ES-I3 (cell line): Measurements from ENCODE around the gene ESF1.
"Not testable (repeated sequence)": the region's sequence is repeated elsewhere in the genome, so short reads cannot be mapped to it uniquely, and the experiment has no call there.

ENCODE experiments used
- H3K36me3 ChIP-seq: 2 replicates; pipeline ENCODE4 v1.6.1; 2013; ENCODE audit warnings: mild to moderate bottlenecking, low read length, control low read depth, moderate library complexity; ENCODE audit not compliant: insufficient read depth
- H3K4me1 ChIP-seq: 2 replicates; pipeline ENCODE4 v1.6.1; 2013; ENCODE audit warnings: mild to moderate bottlenecking, control low read depth, low read length; ENCODE audit not compliant: insufficient read depth
- H3K9ac ChIP-seq: 2 replicates; pipeline ENCODE4 v1.6.1; 2013; ENCODE audit warnings: low read depth, mild to moderate bottlenecking, low read length, moderate library complexity
- H3K9me3 ChIP-seq: 2 replicates; pipeline ENCODE4 v1.6.1; 2013; ENCODE audit warnings: mild to moderate bottlenecking, low read length, moderate library complexity; ENCODE audit not compliant: control insufficient read depth, insufficient read depth

ESF1 gene

GRCh38 chr20:13775867-13776266, 8.9 kb downstream of the ESF1 start:
- H3K36me3 ChIP-seq: peaks cover 19% of the 10 kb centered on the region
- H3K4me1 ChIP-seq: no peaks in the 10 kb centered on the region
- no peaks in the 10 kb centered on the region for H3K9me3 ChIP-seq
- no peak overlapping the region for H3K9ac ChIP-seq

DNA sequence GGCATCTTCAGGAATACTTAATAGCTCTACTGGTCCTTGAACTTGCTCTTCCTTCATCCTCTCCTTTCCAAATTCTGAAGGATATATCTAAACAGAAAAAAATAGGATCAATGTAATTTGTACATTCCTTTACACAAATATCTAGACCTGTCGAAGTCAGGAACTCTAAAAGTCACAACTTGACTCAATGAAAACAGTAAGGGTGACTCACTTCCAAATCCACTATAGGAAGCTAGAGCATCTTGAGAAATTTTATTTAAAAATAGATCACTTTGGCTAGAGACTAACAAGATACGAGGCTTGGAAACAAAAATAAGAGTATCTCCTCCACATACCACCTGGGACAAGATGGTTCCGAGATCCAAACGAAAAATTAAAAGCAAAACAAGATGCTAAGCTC, 12.2 kb downstream of the ESF1 start:
- H3K36me3 ChIP-seq: peaks cover 26% of the 10 kb centered on the region
- no peak overlapping the region for H3K9ac ChIP-seq
- no peaks in the 10 kb centered on the region for H3K9me3 ChIP-seq
- no peaks in the 10 kb centered on the region for H3K4me1 ChIP-seq

DNA sequence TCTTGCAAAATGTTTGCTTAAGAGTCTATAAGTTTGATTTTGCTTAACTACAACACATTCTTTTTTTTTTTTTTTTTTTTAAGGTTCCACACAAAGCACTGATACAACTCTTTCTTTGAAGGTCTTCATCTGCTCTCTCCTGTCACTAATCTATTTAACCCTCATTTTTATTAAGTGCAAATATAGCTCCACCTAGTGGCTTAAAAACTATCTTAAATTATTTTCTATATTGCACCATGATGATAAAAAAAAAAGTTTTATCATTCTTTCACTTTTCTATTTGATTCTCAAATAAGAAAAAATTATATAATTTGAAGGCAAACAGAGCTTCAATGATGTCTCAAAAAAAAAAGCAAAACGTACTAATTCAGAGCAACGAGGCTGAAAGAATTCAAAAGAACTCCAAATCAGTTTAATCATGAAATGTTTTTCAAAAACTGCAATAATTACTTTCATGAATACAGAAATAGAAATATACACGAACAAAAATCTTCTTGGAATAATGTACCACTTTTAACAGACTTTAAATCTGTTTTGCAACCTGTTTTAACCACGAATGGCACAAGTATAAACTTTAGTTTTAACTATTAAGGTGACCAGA, 12.8 kb downstream of the ESF1 start:
- no peaks in the 10 kb centered on the region for H3K4me1 ChIP-seq
- no peaks in the 10 kb centered on the region for H3K9me3 ChIP-seq
- no peak overlapping the region for H3K9ac ChIP-seq
- peaks cover 28% of the 10 kb centered on the region for H3K36me3 ChIP-seq

DNA sequence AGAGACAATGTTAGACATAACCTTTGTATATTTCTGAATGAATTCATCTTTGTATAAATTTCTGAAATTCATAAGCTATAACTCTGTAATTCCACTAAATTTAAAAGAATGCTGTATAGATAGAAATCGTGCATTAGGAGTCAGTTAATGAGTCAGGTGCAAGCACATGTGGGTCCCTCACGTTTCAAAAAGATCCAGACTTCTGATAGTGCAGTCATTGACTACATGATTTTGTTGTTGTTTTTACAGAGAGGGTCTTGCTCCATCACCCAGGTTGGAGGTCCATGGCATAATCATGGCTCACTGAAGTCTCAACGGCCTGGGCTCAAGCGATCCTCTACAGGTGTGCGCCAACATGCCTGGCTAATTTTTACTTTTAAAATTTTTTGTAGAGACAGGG, 14.6 kb downstream of the ESF1 start:
- H3K9ac ChIP-seq: no peak overlapping the region
- no peaks in the 10 kb centered on the region for H3K4me1 ChIP-seq
- H3K36me3 ChIP-seq: peaks cover 31% of the 10 kb centered on the region
- no peaks in the 10 kb centered on the region for H3K9me3 ChIP-seq

GRCh38 chr20:13765868-13766416, 18.8 kb downstream of the ESF1 start:
- Histone ChIP-seq H3K9ac (no peak overlapping the region), H3K4me1 (no peaks in the 10 kb centered on the region), H3K9me3 (no peaks in the 10 kb centered on the region; the same call in 1 of the 2 replicates), H3K36me3 (peaks cover 27% of the 10 kb centered on the region)

- no peaks in the 10 kb centered on the region; the same call in 1 of the 2 replicates for H3K9me3 ChIP-seq
- no peak overlapping the region for H3K9ac ChIP-seq
- H3K36me3 ChIP-seq: peaks cover 27% of the 10 kb centered on the region
- H3K4me1 ChIP-seq: no peaks in the 10 kb centered on the region
These were observed 19.4 kb downstream of the ESF1 start for GRCh38 chr20:13765299-13765698.

GRCh38 chr20:13760451-13760946, 24.2 kb downstream of the ESF1 start:
- not testable (repeated sequence) for H3K36me3 ChIP-seq, H3K9ac ChIP-seq, H3K9me3 ChIP-seq, H3K4me1 ChIP-seq

- H3K36me3 ChIP-seq: no peaks in the 10 kb centered on the region; the same call in 1 of the 2 replicates
- H3K9me3 ChIP-seq: no peaks in the 10 kb centered on the region; the same call in 1 of the 2 replicates
- no peaks in the 10 kb centered on the region for H3K4me1 ChIP-seq
- no peak overlapping the region for H3K9ac ChIP-seq
These were observed 25.8 kb downstream of the ESF1 start for GRCh38 chr20:13758884-13759283.

GRCh38 chr20:13756551-13756950, 28.2 kb downstream of the ESF1 start:
- H3K4me1 ChIP-seq: no peaks in the 10 kb centered on the region
- no peaks in the 10 kb centered on the region; the same call in none of the 2 replicates for H3K36me3 ChIP-seq
- no peak overlapping the region for H3K9ac ChIP-seq
- no peaks in the 10 kb centered on the region; the same call in 1 of the 2 replicates for H3K9me3 ChIP-seq

GRCh38 chr20:13755809-13756208, 28.9 kb downstream of the ESF1 start:
- Histone ChIP-seq H3K36me3 (peaks cover 3% of the 10 kb centered on the region), H3K9ac (no peak overlapping the region), H3K9me3 (no peaks in the 10 kb centered on the region), H3K4me1 (no peaks in the 10 kb centered on the region)

DNA sequence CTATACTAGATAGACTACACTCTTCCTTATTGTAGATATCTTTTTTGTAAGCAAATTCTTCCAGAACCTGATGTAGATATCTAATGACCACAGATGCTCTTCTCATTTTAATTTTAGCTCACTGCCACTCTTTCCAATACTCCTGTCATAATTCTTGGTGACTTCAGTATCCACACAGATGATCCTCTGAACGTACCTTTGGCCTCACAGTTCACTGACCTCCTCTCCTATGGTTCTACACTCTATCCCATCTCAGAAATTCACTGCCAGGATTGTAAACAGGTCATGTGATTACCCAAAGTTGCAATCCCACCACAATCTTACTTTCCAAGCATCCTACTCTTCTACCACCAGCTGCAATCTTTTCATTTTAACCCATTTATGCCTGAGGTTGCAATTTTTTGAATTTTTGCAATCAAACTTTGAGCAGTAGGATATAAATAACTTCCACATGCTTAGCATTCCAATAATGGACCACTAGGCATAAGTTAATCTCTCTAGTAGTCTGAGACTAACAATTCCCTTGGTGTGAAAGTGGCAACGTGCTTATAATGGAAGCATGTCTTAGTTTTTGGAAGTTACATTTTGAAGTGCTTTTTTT, 31.2 kb downstream of the ESF1 start:
- Histone ChIP-seq H3K4me1 (no peaks in the 10 kb centered on the region), H3K9ac (no peak overlapping the region), H3K9me3 (no peaks in the 10 kb centered on the region), H3K36me3 (peaks cover 3% of the 10 kb centered on the region; the same call in 1 of the 2 replicates)

DNA sequence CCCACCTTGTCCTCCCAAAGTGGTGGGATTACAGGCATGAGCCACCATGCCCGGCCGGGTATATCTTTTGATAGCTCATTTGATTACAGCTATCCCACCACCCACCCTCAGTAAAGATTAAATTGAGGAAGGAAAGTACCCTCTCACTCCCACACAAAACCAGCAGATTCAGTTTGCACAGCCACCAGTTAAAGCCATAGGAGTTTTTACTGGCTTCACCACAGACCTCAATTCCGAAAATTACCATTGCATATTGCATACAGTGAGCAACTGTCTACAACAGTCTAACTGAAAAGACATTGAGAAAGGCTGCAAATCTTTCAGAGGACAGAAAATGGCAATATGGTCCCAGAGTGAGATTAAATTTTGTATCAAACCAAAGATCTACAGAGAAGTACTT, 34.9 kb downstream of the ESF1 start:
- no peak overlapping the region for H3K9ac ChIP-seq
- peaks cover 3% of the 10 kb centered on the region; the same call in 1 of the 2 replicates for H3K36me3 ChIP-seq
- H3K9me3 ChIP-seq: no peaks in the 10 kb centered on the region
- H3K4me1 ChIP-seq: no peaks in the 10 kb centered on the region

GRCh38 chr20:13745784-13746183, 38.9 kb downstream of the ESF1 start:
- Histone ChIP-seq H3K9ac (no peak overlapping the region), H3K4me1 (no peaks in the 10 kb centered on the region), H3K36me3 (no peaks in the 10 kb centered on the region; the same call in none of the 2 replicates), H3K9me3 (peaks cover under 1% of the 10 kb centered on the region; the same call in 1 of the 2 replicates)

GRCh38 chr20:13744352-13744751, 40.4 kb downstream of the ESF1 start:
- H3K9me3 ChIP-seq: peaks cover 3% of the 10 kb centered on the region; the same call in 1 of the 2 replicates
- H3K4me1 ChIP-seq: no peaks in the 10 kb centered on the region
- peaks cover 5% of the 10 kb centered on the region for H3K36me3 ChIP-seq

GRCh38 chr20:13741879-13742278, 42.8 kb downstream of the ESF1 start:
- Histone ChIP-seq H3K9ac (no peak overlapping the region), H3K36me3 (peaks cover 5% of the 10 kb centered on the region), H3K4me1 (no peaks in the 10 kb centered on the region), H3K9me3 (peaks cover 3% of the 10 kb centered on the region; the same call in 1 of the 2 replicates)

More at GRCh38 chr20:13744352-13744751, 40.4 kb downstream of the ESF1 start:
- no peak overlapping the region for H3K9ac ChIP-seq
